Measurements from ENCODE around the gene FNIP1.
"Not testable (repeated sequence)": the region's sequence is repeated elsewhere in the genome, so short reads cannot be mapped to it uniquely, and the experiment has no call there.

The FNIP1 gene

GRCh38 chr5:131685516-131686171 is 111.2 kb downstream of the FNIP1 start:
- TF ChIP-seq JUND (IDR thresholded peaks at IDR 0.05; ENCODE audit: low read depth), result no peak
- in situ Hi-C loops (cut with HindIII; ENCODE audit: low pct_unique_long_range_greater_than_20kb, low sequenced_read_pairs), result no loop called here
- DNase-seq (ENCODE audit: low read depth in 1 of 2, low spot score in 1 of 2), result peak in 1 of 2 experiments; percentile 40

- DNase-seq (ENCODE audit: low read depth in 1 of 2, low spot score in 1 of 2), result peak; percentile 13 to 79
- peak; percentile 79 for TF ChIP-seq JUND (IDR thresholded peaks at IDR 0.05; ENCODE audit: low read depth)
- in situ Hi-C loops (cut with HindIII; ENCODE audit: low pct_unique_long_range_greater_than_20kb, low sequenced_read_pairs), result no loop called here
Measured at GRCh38 chr5:131684595-131684994, 112.2 kb downstream of the FNIP1 start.

GRCh38 chr5:131684051-131684450 is 112.8 kb downstream of the FNIP1 start:
- peak in 1 of 2 experiments; percentile 7 for DNase-seq (ENCODE audit: low read depth in 1 of 2, low spot score in 1 of 2)
- in situ Hi-C loops (cut with HindIII; ENCODE audit: low pct_unique_long_range_greater_than_20kb, low sequenced_read_pairs), result no loop called here
- TF ChIP-seq JUND (IDR thresholded peaks at IDR 0.05; ENCODE audit: low read depth), result no peak

DNA sequence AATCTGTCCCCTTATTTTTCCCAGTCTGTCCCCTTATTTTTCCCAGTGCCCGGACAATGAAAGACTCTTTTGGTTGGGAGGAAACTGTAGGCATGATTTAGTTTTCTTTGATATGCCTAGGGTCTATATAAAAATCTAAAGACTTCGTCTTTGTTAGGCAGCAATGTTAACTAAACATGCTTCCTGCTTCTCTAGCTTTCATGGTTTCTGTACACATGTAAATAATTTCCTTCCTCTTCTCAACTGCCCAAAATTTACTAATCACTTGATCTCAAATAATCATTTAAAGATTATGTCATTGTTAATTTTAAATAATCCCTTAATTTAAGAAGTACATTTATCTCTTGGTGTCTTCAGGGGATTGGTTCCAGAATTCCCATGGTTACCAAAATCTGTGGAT is 114.0 kb downstream of the FNIP1 start:
- in situ Hi-C loops (cut with HindIII; ENCODE audit: low pct_unique_long_range_greater_than_20kb, low sequenced_read_pairs), result no loop called here
- DNase-seq (ENCODE audit: low read depth in 1 of 2, low spot score in 1 of 2), result no peak
- no peak for TF ChIP-seq JUND (IDR thresholded peaks at IDR 0.05; ENCODE audit: low read depth)

- no peak for DNase-seq (ENCODE audit: low read depth in 1 of 2, low spot score in 1 of 2)
- in situ Hi-C loops (cut with HindIII; ENCODE audit: low pct_unique_long_range_greater_than_20kb, low sequenced_read_pairs), result no loop called here
- no peak for TF ChIP-seq JUND (IDR thresholded peaks at IDR 0.05; ENCODE audit: low read depth)
Measured at GRCh38 chr5:131682175-131682574, 114.6 kb downstream of the FNIP1 start.

- DNase-seq (ENCODE audit: low read depth in 1 of 2, low spot score in 1 of 2), result peak in 1 of 2 experiments; percentile 44
- in situ Hi-C loops (cut with HindIII; ENCODE audit: low pct_unique_long_range_greater_than_20kb, low sequenced_read_pairs), result no loop called here
- TF ChIP-seq JUND (IDR thresholded peaks at IDR 0.05; ENCODE audit: low read depth), result no peak
Measured at GRCh38 chr5:131679911-131680310, 116.9 kb downstream of the FNIP1 start.

DNA sequence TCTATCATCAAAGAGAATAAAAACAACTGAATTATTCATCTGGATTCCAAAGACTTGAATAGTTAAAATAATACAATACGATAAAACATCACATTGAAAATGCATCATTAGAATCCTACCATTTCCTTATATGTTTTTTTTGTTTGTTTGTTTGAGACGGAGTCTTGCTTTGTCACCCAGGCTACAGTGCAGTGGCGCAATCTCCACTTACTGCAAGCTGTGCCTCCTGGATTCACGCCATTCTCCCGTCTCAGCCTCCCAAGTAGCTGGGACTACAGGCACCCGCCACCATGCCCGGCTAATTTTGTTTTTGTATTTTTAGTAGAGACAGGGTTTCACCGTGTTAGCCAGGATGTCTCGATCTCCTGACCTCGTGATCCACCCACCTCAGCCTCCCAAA is 118.5 kb downstream of the FNIP1 start:
- in situ Hi-C loops (cut with HindIII; ENCODE audit: low pct_unique_long_range_greater_than_20kb, low sequenced_read_pairs); DNase-seq (ENCODE audit: low read depth in 1 of 2, low spot score in 1 of 2): not testable (repeated sequence)

- no peak for TF ChIP-seq JUND (IDR thresholded peaks at IDR 0.05; ENCODE audit: low read depth)
- DNase-seq (ENCODE audit: low read depth in 1 of 2, low spot score in 1 of 2), result no peak
- in situ Hi-C loops (cut with HindIII; ENCODE audit: low pct_unique_long_range_greater_than_20kb, low sequenced_read_pairs), result no loop called here
Measured at GRCh38 chr5:131677115-131677514, 119.7 kb downstream of the FNIP1 start.

DNA sequence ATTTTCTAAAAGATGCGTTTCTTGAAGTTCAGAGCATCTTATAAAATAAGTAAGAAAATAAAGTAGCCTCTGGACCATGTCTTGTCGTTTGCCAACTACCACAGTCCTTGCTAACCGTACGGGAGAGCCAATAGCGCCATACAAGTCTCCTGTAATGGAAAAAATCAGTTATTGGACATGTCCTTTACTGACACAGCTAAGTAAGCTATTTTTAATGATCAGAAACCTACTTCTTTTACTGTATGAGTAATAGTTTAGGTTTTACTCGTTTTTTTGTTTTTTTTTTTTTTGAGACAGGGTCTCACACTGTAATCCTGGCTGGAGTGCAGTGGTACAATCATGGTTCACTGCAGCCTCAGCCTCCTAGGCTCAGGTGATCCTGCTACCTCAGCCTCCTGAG is 124.0 kb downstream of the FNIP1 start:
- TF ChIP-seq JUND (IDR thresholded peaks at IDR 0.05; ENCODE audit: low read depth), result no peak
- DNase-seq (ENCODE audit: low read depth in 1 of 2, low spot score in 1 of 2), result no peak
- in situ Hi-C loops (cut with HindIII; ENCODE audit: low pct_unique_long_range_greater_than_20kb, low sequenced_read_pairs), result no loop called here

DNA sequence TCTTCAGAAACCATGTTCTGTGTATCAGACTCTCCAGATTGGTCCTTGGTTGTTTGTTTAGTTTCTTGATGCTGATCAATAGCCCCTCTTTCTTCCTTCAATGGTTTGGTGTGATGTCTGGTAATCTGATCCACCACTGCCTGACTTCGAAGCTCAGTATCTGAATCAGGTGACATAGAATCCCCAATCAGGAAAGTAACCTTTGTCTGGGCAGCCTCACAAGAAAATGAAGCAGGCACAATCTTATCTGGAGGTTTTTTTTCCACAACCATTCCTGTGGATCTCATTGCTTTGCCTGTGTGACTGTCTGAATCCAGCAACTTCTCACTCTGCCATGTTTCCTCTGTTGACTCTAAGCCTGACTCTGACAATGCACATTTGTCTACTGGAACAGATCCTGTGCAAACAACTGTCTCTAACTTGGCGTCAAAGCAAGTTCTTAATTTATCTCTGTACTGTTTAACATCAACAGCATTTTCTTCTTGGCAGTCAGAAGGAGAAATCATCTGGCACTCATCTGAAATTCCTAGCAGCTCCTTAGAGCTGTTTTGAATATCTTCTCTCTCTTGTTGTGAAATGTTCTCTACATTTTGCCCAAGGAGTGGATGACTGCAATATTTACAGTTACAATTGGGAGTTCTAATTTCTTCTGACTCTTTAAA is 124.7 kb downstream of the FNIP1 start:
- TF ChIP-seq JUND (IDR thresholded peaks at IDR 0.05; ENCODE audit: low read depth), result peak; percentile 83; the same call in 1 of the 2 replicates
- DNase-seq (ENCODE audit: low read depth in 1 of 2, low spot score in 1 of 2), result peak; percentile 14 to 89
- in situ Hi-C loops (cut with HindIII; ENCODE audit: low pct_unique_long_range_greater_than_20kb, low sequenced_read_pairs), result no loop called here

DNA sequence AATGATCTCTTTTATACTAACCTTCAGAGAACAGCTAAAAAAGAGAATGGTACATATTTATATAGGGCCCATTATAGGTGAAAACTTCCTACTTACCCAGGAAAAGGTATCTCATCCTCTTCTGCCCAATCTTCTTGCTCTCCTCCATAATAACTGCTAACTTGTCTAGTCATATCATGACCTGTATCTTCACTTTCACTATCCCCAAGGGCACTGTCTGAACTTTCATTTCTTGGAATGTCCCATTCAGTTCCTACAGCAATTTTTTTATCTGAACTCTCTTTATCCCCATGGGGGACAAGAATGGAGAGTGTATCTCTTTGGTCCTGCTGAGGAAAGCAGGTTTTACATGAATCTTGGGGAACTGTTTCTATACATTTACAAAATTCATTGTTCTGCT is 125.4 kb downstream of the FNIP1 start:
- in situ Hi-C loops (cut with HindIII; ENCODE audit: low pct_unique_long_range_greater_than_20kb, low sequenced_read_pairs), result no loop called here
- TF ChIP-seq JUND (IDR thresholded peaks at IDR 0.05; ENCODE audit: low read depth), result no peak
- no peak for DNase-seq (ENCODE audit: low read depth in 1 of 2, low spot score in 1 of 2)

- in situ Hi-C loops (cut with HindIII; ENCODE audit: low pct_unique_long_range_greater_than_20kb, low sequenced_read_pairs), result no loop called here
- no peak for DNase-seq (ENCODE audit: low read depth in 1 of 2, low spot score in 1 of 2)
- no peak for TF ChIP-seq JUND (IDR thresholded peaks at IDR 0.05; ENCODE audit: low read depth)
Measured at GRCh38 chr5:131664929-131665328, 131.9 kb downstream of the FNIP1 start.

DNA sequence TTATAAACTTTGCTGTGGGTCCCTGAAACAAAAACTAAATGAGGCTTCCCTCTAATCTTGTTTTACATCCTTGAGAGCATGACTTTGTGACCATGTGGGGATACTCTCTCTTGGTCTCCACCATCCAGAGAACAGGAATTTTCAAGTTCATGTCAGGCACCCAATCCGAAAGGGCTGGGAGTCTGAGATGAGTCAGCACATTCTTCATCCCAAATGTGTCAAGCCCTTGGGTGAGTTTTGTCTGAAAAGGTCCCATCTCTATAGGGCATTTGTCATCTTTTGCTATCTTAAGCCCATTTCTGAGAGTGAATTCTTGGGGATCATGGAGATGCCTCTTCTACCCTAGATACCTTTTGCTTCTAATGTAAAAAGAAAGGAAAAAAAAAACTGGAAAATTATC is 134.9 kb downstream of the FNIP1 start:
- TF ChIP-seq JUND (IDR thresholded peaks at IDR 0.05; ENCODE audit: low read depth), result no peak
- in situ Hi-C loops (cut with HindIII; ENCODE audit: low pct_unique_long_range_greater_than_20kb, low sequenced_read_pairs), result no loop called here
- DNase-seq (ENCODE audit: low read depth in 1 of 2, low spot score in 1 of 2), result no peak

DNA sequence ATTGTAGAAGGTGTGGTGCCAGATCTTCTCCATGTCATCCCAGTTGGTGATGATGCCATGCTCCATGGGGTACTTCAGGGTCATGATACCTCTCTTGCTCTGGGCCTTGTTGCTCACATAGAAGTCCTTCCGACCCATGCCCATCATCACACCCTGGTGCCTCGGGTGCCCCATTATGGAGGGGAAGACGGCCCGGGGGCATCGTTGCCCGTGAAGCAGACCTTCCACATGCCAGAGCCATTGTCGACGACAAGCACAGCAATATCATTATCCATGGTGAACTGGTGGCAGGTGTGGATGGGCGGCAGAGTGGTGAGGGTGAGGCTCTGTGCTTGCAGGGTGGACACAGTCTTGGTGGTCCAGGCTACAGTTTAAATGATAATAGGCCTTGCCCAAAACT is 137.0 kb downstream of the FNIP1 start:
- TF ChIP-seq JUND (IDR thresholded peaks at IDR 0.05; ENCODE audit: low read depth), result no peak
- DNase-seq (ENCODE audit: low read depth in 1 of 2, low spot score in 1 of 2), result no peak
- in situ Hi-C loops (cut with HindIII; ENCODE audit: low pct_unique_long_range_greater_than_20kb, low sequenced_read_pairs), result no loop called here
